ENCODE data around the gene SIK3. TPM values are rescaled to one million over a fixed set of nuclear protein-coding genes. Genes with fewer than 3 reads are reported as not detected.

Gene SIK3
- total RNA-seq, 4 donors from 2014 or later: 58.8 to 85.8 (median 59.8) TPM

- no peak for DNase-seq
- no peak overlapping the region for H3K4me3 ChIP-seq
- no peaks in the 10 kb centered on the region for H3K27me3 ChIP-seq
- TF ChIP-seq CTCF (IDR thresholded peaks at IDR 0.05) (no peak), POLR2A (IDR thresholded peaks at IDR 0.05) (no peak)
- no peaks in the 10 kb centered on the region for H3K4me1 ChIP-seq
- H3K9me3 ChIP-seq: no peaks in the 10 kb centered on the region
- no peaks in the 10 kb centered on the region for H3K36me3 ChIP-seq
- no peak overlapping the region for H3K27ac ChIP-seq
Observed at GRCh38 chr11:116909245-116909644, 189.0 kb downstream of the SIK3 start.

GRCh38 chr11:116906479-116906878 is 191.7 kb downstream of the SIK3 start:
- H3K27ac ChIP-seq: no peak overlapping the region
- H3K9me3 ChIP-seq: no peaks in the 10 kb centered on the region
- H3K4me1 ChIP-seq: no peaks in the 10 kb centered on the region
- TF ChIP-seq POLR2A (IDR thresholded peaks at IDR 0.05) (no peak), CTCF (IDR thresholded peaks at IDR 0.05) (no peak)
- no peak overlapping the region for H3K4me3 ChIP-seq
- H3K27me3 ChIP-seq: no peaks in the 10 kb centered on the region
- no peaks in the 10 kb centered on the region for H3K36me3 ChIP-seq
- no peak for DNase-seq

- H3K9me3 ChIP-seq: no peaks in the 10 kb centered on the region
- no peak overlapping the region for H3K4me3 ChIP-seq
- H3K36me3 ChIP-seq: peaks cover 0 to 3% (median 0%) of the 10 kb centered on the region in 3 donors
- TF ChIP-seq CTCF (IDR thresholded peaks at IDR 0.05): no peak
- no peak for TF ChIP-seq POLR2A (IDR thresholded peaks at IDR 0.05)
- DNase-seq: no peak
- no peaks in the 10 kb centered on the region for H3K4me1 ChIP-seq
- H3K27ac ChIP-seq: no peak overlapping the region
- H3K27me3 ChIP-seq: no peaks in the 10 kb centered on the region
Observed at GRCh38 chr11:116903090-116903489, 195.1 kb downstream of the SIK3 start.

GRCh38 chr11:116901964-116902688 is 196.1 kb downstream of the SIK3 start:
- Histone ChIP-seq H3K36me3 (peaks cover 0 to 3% (median 0%) of the 10 kb centered on the region in 3 donors), H3K4me1 (no peaks in the 10 kb centered on the region), H3K27me3 (no peaks in the 10 kb centered on the region), H3K9me3 (no peaks in the 10 kb centered on the region), H3K27ac (no peak overlapping the region), H3K4me3 (no peak overlapping the region)
- no peak for DNase-seq
- TF ChIP-seq CTCF (IDR thresholded peaks at IDR 0.05): no peak
- TF ChIP-seq POLR2A (IDR thresholded peaks at IDR 0.05): no peak

- DNase-seq: no peak
- Histone ChIP-seq H3K4me3 (no peak overlapping the region), H3K9me3 (no peaks in the 10 kb centered on the region), H3K36me3 (peaks cover 0 to 11% (median 0%) of the 10 kb centered on the region in 3 donors), H3K4me1 (no peaks in the 10 kb centered on the region), H3K27ac (no peak overlapping the region), H3K27me3 (no peaks in the 10 kb centered on the region)
- TF ChIP-seq CTCF (IDR thresholded peaks at IDR 0.05) (no peak), POLR2A (IDR thresholded peaks at IDR 0.05) (no peak)
Observed at GRCh38 chr11:116901211-116901610, 197.0 kb downstream of the SIK3 start.
